GM18870 (cell line): ENCODE results near the gene TPMT.
"Not testable (repeated sequence)": the region's sequence is repeated elsewhere in the genome, so short reads cannot be mapped to it uniquely, and the experiment has no call there.

ENCODE experiments used
- ATAC-seq: cut with Tn5 transposase; IDR thresholded peaks from one replicate; pipeline ENCODE4 v1.9.1; 2021; ENCODE audit warnings: moderate library complexity; ENCODE audit not compliant: unreplicated experiment

The TPMT gene

DNA sequence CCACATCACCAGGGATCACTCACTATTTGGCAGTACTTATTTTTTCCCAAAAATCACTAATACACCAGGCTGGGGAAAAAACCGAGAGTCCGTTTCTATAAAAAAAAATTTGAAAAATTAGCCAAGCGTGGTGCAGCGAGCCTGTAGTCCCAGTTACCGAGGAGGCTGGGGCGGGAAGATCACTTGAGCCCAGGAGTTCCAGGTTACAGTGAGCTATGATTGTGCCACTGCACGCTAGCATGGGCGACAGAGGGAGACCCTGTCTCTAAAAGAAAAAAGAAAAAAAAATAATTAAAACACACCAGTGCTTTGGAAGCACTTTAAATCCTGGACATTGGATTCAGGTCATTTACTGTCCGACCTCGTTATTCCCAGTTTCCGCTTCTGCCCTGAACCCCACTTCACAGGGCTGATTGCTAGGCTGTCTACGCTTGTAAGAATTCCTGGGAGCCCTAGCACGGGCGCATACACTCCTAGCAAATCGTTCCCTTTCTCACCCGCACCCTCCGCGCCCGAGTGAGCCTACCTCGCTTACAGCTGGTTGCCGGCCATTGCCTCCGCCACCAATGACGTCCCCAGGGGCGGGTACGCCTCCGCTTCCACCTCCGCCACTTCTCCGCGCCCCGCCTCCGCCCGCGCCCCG lies at the start of gene TPMT:
Gene TPMT (minus strand): TSS at position 571 of the 643 bp plus-strand sequence. CDS start 5,950 bp downstream, outside the sequence.
- ATAC-seq: peak; percentile 34

DNA sequence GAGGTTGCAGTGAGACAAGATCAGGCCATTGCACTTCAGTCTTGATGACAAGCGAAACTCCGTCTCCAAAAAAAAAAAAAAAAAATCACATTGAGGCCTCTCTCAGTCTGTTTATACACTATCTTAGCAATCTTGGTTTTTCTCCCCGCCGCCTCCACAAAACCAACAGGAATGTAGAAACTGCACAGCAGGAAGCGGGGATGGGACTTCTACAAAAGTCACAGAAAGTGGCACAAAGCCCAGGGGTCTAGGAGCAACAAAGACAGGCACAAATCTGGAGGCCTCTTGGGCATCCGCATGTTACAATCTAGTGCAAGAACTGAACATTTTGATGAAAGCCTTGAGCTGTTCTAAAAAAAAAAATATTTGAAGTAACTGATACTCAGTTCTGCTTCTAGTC lies 48.9 kb upstream of the TPMT start:
- ATAC-seq: no peak

DNA sequence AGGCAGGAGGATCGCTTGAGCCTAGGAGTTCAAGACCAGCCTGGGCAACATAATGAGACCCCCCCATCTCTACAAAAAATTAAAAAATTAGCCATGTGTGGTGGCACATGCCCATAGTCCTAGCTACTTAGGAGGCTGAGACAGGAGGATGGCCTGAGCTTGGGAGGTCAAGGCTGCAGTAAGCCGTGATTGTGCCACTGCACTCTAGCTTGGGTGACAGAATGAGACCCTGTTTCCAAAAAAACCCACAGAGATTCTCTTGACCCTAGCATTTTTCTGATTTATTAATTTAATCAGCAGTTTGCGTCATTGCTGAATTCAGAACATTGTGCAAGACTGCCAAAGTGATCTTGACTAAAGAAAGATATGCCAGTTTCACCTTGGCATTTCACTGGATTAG lies 37.1 kb upstream of the TPMT start:
- ATAC-seq: no peak

DNA sequence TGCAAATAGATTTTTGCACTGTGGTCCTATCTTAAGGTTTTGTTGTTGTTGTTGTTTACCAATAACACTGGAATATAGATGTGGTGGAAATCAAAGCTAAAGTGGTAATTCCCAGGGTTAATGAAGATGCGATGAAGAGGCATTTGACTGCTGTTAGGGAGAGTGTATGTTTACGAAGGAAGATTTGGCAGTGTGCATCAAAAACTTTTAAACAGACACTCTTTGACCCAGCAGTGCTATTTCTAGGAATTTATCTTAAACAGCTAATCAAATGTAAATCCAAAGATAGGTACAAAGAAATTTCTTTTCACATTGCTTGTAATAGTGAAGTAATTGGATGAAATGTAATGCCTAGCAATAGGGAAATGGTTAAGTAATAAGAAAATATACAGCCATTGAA lies 34.3 kb upstream of the TPMT start:
- ATAC-seq: no peak

DNA sequence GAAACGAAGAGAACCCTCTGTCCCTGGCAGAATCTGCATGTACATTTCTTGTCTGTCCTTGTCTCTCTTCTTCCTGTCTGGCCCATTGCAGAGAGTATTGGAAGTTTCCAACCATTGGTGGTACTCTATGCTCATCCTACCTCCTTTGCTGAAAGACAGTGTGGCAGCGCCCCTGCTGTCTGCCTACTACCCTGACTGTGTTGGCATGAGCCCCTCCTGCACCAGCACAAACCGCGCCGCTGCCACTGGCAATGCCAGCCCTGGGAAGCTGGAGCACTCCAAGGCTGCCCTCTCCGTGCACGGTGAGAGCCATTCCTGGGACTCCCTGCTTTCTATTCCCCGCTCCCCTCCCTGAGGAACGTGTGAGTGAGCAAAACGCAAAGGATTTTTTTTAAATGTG lies 32.8 kb upstream of the TPMT start:
- no peak for ATAC-seq

DNA sequence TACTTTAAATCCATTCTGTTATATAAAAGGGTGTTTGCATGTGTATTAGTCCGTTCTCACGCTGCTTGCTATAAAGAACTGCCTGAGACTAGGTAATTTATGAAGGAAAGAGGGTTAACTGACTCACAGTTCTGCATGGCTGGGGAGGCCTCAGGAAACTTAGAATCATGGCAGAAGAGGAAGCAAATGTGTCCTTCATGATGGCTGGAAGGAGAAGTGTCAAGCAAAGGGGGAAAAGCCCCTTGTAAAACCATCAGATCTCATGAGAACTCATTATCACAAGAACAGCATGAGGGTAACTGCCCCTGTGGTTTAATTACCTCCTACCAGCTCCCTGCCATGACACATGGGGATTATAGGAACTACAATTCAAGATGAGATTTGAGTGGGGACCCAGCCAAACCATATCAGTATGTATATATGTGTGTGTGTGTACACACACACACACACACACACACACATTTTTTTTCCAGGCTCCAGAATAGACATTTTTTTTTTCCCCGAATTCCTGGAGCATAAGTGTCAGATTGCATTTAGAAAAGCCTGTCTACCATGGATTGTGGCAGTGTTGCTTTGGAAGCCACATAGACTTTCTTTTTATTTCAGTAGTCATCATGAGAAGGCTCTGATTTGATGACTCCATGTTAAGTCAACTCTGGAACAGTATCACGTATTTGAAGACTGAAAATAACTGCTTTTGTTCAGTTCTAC lies 31.8 kb upstream of the TPMT start:
- no peak for ATAC-seq

DNA sequence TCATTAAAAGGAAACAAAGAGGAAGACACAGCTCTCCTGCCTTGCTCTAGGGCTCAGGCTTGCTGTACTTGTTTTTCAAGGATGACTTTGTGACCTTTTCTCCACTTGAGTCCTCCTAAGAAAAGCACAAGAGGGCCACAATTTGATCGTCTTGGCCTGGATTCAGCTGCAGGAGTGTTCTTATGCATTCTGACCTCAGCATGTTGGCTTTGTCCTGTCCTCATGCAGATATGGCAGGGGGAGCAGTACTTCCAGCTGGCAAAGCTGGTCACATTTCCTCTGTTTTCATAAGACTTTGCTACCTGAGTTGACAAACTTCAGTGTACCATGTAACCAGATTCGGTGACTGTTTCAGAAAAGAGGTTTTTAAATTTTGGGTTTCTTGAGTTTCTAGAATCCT lies 31.2 kb upstream of the TPMT start:
- no peak for ATAC-seq

DNA sequence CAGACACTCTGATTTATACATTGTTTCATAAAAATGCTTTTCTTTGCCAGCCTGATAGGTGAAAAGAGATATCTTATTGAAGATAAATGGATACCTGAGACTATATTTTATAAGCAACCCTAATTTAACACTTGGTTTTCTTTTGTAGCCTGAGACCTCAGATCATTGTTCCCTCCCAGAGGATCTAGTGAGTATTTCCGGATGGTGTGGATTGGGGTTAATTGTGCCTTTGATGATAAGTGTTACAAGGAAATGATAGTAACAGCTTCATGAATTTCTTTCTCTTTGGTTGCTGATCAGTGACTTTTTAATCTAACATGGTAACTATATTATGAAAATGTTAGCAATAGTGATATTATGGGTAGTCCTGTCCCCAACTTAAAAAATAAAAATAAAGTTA lies 30.7 kb upstream of the TPMT start:
- no peak for ATAC-seq

DNA sequence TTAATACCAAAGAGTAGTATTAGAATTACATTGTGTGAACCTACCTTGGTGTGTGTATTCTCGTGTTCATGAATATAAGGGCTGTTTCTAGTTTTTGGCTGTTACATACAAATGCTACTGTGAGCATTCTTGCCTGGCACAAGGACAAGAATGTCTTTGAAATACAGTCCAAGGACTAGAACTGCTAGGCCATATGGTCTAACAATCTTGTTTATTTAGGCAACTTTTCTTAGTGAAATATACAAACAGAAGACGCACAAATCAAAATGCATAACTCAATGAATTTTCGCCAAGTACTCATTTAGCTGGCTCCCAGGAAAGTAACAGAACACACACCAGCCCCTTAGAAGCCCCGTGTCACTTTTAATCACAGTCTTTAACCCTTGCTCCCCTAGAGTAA lies 28.9 kb upstream of the TPMT start:
- no peak for ATAC-seq

DNA sequence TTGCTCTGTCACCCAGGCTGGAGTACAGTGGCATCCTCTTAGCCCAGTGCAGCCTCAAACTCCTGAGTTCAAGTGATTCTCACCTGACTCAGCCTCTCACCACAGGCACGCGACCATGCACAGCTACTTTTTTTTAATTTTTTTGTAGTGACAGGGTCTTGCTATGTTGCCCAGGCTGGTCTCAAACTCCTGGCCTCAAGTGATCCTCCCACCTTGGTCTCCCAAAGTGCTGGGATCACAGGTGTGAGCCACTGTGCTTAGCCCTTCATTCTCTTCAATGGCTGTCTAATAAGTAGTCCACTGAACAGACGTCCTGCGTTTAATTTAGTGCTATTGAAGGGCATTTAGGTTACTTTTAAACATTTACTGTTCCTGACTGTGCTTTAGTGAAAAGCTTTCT lies 27.7 kb upstream of the TPMT start:
- ATAC-seq: no peak

DNA sequence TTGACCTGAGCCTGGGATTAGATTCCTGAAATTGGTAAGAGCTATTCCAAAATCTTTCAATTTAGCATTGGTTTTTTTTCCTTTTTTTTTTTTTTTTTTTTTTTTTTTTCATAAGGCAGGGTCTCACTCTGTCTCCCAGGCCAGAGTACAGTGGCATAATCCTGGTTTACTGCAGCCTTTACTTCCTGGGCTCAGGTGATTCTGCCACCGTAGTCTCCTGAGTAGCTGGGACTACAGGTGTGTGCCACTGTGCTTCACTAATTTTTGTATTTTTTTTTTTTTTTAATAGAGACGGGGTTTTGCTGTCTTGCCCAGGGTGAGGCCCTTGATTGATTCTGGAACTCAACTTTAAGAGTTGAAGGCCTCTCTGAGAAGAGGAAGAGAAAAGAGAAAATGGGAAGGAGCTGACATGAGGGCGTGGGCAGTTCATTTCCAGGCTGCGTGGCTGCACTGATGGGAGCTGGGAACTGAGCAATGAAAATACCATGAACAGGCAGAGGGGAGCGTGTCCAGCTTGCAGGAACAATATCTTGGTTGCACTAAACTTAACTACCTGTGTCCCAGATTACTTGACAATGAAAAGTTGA lies 25.0 kb upstream of the TPMT start:
- no peak for ATAC-seq

DNA sequence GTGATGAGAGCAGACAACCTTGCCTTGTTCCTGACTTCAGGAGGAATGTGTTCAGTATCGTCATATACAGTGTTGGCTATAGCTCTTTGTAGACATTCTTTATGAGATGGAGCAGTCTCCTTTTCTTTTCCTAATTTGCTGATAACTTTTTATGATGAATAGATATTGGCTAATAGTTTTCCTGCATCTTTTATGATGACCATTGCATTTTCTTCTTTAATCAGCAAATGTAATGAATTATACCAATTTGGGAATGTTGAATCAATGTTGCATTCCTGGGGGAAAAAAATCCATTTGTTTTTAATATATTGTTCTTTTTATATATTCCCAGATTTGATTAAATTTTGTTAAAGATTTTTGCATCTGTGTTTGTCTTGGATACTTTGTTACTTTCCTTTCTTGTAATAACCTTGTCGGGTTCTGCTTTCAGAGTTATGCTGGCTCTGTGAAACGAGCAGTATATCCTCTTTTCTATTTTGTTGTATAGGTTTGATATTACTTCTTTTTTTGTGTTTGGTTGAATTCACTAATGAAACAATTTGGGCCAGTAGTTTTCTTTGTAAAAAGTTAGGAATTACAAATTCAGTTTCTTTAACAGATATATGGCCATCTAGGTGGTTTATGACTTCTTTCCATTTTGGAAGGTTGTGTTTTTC lies 24.2 kb upstream of the TPMT start:
- ATAC-seq: no peak

DNA sequence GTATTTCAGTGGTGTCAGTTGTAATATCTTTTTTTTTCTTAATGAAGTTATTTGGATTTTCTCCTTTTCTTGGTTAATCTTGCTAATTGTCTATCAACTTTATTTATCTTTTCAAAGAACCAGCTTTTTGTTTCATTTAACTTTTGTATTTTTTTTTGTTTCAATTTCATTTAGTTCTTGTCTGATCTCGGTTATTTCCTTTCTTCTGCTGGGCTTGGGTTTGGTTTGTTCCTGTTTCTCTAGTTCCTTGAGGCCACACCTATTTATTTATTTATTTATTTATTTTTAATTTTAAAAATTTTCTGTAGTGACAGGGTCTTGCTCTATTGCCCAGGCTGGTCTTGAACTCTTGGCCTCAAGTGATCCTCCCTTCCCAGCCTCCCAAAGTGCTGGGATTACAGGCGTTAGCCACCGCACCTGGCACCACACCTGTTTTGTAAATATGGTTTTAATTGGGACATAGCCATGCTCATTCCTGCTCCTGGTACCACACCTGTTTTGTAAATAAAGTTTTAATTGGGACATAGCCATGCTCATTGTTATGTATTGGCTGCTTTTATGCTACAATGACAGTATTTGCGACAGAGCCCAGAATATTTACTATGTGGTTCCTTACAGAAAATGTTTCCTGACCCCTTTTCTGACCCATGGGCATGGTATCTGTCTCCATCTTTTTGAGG lies 22.5 kb upstream of the TPMT start:
- no peak for ATAC-seq

DNA sequence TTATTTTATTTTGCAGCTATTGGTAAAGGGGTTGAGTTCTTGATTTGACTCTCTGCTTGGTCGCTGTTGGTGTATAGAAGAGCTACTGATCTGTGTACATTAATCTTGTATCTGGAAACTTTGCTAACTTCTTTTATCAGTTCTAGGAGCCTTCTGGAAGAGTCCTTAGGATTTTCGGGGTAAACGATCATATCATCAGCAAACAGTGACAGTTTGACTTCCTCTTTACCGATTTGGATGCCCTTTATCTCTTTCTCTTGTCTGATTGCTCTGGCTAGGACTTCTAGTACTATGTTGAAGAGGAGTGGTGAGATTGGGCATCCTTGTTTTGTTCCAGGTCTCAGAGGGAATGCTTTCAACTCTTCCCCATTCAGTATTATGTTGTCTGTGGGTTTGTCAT lies 21.3 kb upstream of the TPMT start:
- ATAC-seq: not testable (repeated sequence)

DNA sequence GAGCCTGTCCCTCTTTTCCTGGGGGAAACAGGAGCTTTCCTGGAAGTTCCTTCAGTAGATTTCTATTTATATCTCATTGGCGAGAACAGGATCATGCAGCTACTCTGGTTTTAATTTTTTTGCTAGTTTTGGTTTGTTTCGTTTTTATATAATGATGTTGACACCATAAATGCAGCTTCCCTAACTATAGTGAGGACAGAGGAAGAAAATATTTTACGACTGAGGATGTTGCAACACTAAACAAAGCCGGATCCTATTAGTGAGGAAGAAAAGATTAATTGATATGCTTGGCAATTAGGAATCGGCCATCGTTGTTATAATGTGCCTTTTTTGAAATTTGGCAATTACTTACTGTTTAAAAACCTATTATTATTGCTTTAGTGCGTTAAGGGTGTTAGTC lies 17.0 kb upstream of the TPMT start:
- no peak for ATAC-seq

DNA sequence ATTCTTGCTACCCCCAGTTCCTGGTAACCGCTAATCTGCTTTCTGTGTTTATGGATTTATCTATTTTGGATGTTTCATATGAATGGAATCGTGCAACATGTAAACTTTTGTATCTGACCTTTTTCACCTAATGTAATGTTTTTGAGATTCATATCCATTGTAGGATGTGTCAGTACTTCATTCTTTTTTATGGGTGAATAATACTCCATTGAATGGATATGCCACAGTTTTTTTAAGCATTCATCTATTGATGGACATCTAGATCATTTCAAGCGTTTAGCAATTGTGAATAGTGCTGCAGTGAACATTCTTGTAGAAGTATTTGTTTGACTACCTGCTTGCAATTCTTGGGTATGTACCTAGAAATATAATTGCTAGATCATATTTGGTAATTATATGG lies 13.4 kb upstream of the TPMT start:
- no peak for ATAC-seq

DNA sequence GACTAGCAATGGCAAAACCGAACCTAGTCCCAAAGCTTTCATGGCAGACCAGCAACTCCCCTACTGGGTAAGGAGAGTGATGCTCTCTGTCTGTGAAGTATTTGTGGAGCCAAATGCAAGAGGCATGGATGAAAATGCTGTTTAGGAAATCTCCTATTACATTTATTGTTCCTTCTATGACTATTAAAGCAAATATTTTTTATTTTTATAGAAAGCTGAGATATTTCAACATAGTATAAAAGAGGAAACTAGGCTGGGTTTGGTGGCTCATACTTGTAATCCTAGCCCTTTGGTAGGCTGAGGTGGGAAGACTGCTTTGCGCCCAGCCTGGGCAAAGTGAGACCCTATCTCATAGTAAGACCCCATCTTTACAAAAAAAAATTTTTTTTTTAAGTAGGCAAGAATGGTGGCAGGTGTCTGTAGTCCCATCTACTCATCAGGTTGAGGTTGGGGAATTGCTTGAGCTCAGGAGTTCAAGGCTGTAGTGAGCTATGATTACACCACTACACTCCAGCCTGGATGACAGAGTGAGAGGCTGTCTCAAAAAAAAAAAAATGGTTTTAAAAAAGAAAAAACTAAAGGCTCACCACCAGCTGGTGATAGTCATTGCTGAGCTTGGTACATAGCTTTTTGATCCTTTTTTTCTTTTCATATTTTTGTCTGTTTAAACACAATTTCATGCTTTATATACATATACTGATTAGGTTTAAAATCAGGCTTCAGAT lies 11.6 kb upstream of the TPMT start:
- ATAC-seq: no peak

DNA sequence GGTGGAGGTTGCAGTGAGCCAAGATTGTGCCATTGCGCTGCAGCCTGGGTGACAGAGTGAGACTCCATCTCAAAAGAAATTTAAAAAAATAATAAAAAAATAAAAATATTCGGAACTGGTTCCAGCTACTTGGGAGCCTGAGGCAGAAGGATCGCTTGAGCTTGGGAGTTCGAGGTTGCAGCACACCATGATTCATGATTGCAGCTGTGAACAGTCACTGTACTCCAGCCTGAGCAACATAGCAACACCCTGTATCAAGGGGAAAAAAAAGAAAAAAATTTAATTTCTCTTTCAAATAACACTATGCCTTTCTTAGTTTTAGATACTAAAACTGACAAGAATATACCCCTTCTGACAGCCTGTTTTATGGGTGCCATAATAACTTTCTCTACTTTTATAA lies 10.9 kb upstream of the TPMT start:
- ATAC-seq: no peak

DNA sequence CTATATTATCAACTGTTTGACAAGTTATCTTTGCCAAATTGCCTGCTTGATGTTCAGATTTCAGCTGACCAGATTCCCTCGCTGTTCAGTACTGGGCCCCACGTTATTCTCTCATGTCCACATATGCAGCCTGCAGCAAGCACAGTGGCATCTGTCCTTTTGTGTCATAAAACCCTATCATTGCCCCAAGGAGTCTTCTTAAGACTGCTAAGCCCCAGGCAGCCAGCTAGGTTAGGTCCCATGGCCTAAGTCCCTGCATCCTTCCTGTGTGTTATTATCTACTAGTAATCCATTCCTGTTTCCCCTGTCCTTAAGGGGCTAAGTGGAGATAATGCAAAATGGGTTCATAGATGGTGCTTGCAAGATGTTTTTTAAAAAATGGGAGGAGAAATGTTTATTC lies 7.5 kb upstream of the TPMT start:
- no peak for ATAC-seq

DNA sequence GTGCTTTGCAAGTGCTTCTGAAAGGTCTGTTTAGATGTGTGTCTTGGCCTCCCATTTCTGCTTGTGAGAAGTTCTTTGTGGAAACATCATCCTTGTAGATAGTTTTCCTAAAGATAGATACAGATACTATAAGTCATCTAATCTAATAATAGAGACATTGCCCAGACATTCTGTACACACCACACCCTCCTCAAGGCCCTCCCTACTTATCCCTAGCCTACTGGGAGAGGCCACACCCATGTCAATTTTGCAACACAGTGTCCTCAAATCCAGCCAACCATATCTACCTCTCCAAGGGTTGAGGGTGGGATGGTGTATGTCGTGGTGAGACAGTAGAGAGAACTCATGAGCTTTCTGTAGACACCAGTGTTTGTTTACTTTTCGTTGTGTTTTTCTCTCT lies 6.6 kb upstream of the TPMT start:
- ATAC-seq: no peak

DNA sequence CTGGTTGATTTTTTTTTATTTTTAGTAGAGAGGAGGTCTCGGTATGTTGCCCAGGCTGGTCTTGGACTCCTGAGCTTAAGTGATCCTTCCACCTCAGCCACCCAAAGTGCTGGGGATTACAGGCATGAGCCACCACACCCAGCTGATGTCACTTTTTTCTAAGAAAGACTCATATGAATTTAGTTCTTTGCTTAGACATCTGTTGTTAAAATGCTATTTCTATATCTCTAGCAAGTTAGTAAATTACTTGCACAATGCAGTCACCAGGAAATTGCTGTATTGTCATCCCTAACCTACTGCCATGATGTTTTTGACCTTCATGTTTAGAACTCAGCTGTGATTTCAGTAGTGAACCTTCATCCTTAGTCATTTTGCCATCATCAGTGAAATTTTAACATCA lies 6.0 kb upstream of the TPMT start:
- ATAC-seq: no peak
